ENCODE measurements around the gene PRKG1. TPM values are rescaled to one million over a fixed set of nuclear protein-coding genes. Genes with fewer than 3 reads are reported as not detected.

The PRKG1 gene
- total RNA-seq, 1 experiment from 2014 or later: 10.4 TPM

- Histone ChIP-seq H3K79me2 (ENCODE audit: insufficient read depth, low read length) (no peaks in the 10 kb centered on the region), H3K56ac (ENCODE audit: insufficient read length, low read depth, low read length) (no peak overlapping the region), H2AFZ (ENCODE audit: low read length) (no peak overlapping the region), H3K14ac (ENCODE audit: insufficient read depth, low read length) (no peak overlapping the region), H3K4me2 (ENCODE audit: insufficient read depth, insufficient read length, low read length) (no peak overlapping the region), H2BK15ac (ENCODE audit: low read depth, low read length) (no peak overlapping the region), H4K91ac (ENCODE audit: insufficient read length, low read depth, low read length) (no peak overlapping the region), H2AK5ac (ENCODE audit: insufficient read length, low read length) (no peak overlapping the region), H3K4me1 (ENCODE audit: insufficient read depth, low read length) (no peaks in the 10 kb centered on the region; the same call in 1 of the 2 replicates), H3K4ac (ENCODE audit: low read depth, low read length) (no peak overlapping the region), H3K23me2 (ENCODE audit: insufficient read length, low read depth, low read length, poor library complexity, severe bottlenecking) (no peaks in the 10 kb centered on the region), H3K27me3 (ENCODE audit: insufficient read depth, low read length) (no peaks in the 10 kb centered on the region), H2BK5ac (ENCODE audit: insufficient read length, low read length) (no peak overlapping the region), H2BK20ac (ENCODE audit: low read depth, low read length, poor library complexity, severe bottlenecking) (no peak overlapping the region), H2BK12ac (ENCODE audit: insufficient read length, low read depth, low read length) (no peak overlapping the region), H3K9ac (ENCODE audit: extremely low read depth, insufficient read length, low read length) (no peak overlapping the region), H3K27ac (ENCODE audit: insufficient read length, low read depth, low read length) (no peak overlapping the region), H4K5ac (ENCODE audit: insufficient read length, low read depth, low read length) (no peak overlapping the region), H3K9me3 (ENCODE audit: control insufficient read depth, low read depth, low read length) (no peaks in the 10 kb centered on the region), H2BK120ac (ENCODE audit: low read depth, low read length, poor library complexity, severe bottlenecking) (no peak overlapping the region), H3K23ac (ENCODE audit: insufficient read length, low read depth, low read length) (no peak overlapping the region), H4K8ac (replicated peaks; ENCODE audit: insufficient read length, low read depth, low read length) (no peak overlapping the region), H3T11ph (ENCODE audit: low read length) (no peak overlapping the region), H4K20me1 (ENCODE audit: control insufficient read depth, insufficient read depth, insufficient read length) (no peaks in the 10 kb centered on the region), H3K79me1 (ENCODE audit: insufficient read depth, low read depth, low read length, poor library complexity, severe bottlenecking) (no peaks in the 10 kb centered on the region), H3K18ac (ENCODE audit: insufficient read length, low read depth, low read length) (no peak overlapping the region)
- no peaks in the 10 kb centered on the region for H3K36me3 Mint-ChIP-seq (ENCODE audit: insufficient read depth in 1 of 3, low read depth in 3 of 3)
- no peak overlapping the region for H3K27ac Mint-ChIP-seq
- no peak for DNase-seq
- H3K4me3 Mint-ChIP-seq: no peak overlapping the region
- no peaks in the 10 kb centered on the region; the same call in 1 of the 2 replicates for H3K27me3 Mint-ChIP-seq (ENCODE audit: low read depth)
- H3K4me1 Mint-ChIP-seq: peaks cover 8 to 14% of the 10 kb centered on the region in 2 experiments
- H3K9me3 Mint-ChIP-seq: no peaks in the 10 kb centered on the region
- TF ChIP-seq CTCF (conservative IDR thresholded peaks at IDR 0.05): no peak
- no CpG with 5 or more reads among the region's 5 CpGs for WGBS (ENCODE audit: extremely low coverage, insufficient read length, low lambda C conversion rate)
Observed at GRCh38 chr10:51806079-51806835, 732.0 kb downstream of the PRKG1 start.

All from H9 (cell line).